Kasumi-1 (cell line): ENCODE results near the gene KLF18.
"Not testable (repeated sequence)": the region's sequence is repeated elsewhere in the genome, so short reads cannot be mapped to it uniquely, and the experiment has no call there.

Experiments
- DNase-seq, 2 experiments: peaks; one replicate each; lab custom pipeline; 2025; lab: John Stamatoyannopoulos, UW

KLF18 gene

DNA sequence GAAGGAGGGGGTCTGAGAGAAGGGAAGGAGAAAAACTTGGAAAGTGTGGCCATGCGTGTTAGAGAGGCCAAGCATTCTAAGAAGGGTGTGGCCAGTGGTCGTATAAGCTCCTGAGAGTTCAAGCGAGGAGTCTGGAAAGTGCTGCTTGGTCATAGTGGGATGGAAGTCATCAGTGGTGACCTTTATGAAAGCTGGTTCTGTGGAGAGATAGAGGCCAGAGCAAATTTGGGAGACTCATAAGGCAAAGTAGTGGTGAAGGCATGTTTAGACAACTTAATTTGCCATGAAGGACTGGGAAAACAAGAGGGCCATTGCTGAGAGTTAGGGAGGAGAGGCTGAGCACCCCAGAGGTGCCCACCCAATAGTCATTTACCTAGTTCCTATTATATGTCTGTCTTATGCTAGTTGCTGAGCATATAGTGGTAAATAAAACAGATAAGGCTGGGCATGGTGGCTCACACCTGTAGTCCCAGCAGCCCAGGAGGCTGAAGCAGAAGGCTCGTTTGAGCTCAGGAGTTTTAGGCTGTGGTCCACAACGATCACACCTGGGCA, 21.0 kb downstream of the KLF18 start:
- no peak for DNase-seq

DNA sequence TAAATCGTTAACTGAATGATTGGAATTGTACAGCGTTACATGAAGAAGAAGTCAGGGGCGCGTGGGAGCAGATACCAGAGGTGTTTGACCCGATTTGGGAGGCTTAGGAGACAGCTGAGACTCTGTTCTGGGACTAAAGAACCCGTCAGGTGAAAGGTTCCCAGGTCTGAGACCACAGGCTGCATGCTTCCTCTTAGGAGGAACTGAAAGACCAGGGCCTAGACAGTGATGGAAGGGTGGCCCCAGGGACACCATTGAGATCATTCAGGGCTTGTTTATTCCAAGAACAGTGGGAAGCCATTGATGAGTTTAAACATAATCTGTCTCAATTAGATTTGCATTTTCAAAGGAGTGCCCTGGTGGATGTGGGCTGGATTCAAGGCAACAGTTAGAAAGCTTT, 21.9 kb downstream of the KLF18 start:
- DNase-seq, result no peak

- no peak for DNase-seq
Observed at GRCh38 chr1:44118682-44119081, 22.7 kb downstream of the KLF18 start, which contains the start of gene KLF17. Gene KLF17 (plus strand): TSS chr1:44118821. CDS start chr1:44118908, 87 bp downstream.

GRCh38 chr1:44117272-44117671, 24.2 kb downstream of the KLF18 start:
- DNase-seq, result not testable (repeated sequence)

GRCh38 chr1:44114098-44114497, 27.3 kb downstream of the KLF18 start:
- no peak for DNase-seq

GRCh38 chr1:44113095-44113609, 28.3 kb downstream of the KLF18 start:
- no peak for DNase-seq

- DNase-seq, result no peak
Observed at GRCh38 chr1:44112486-44112885, 28.9 kb downstream of the KLF18 start.

GRCh38 chr1:44111861-44112260, 29.6 kb downstream of the KLF18 start:
- no peak for DNase-seq

- DNase-seq, result no peak
Observed at GRCh38 chr1:44110916-44111315, 30.5 kb downstream of the KLF18 start.

DNA sequence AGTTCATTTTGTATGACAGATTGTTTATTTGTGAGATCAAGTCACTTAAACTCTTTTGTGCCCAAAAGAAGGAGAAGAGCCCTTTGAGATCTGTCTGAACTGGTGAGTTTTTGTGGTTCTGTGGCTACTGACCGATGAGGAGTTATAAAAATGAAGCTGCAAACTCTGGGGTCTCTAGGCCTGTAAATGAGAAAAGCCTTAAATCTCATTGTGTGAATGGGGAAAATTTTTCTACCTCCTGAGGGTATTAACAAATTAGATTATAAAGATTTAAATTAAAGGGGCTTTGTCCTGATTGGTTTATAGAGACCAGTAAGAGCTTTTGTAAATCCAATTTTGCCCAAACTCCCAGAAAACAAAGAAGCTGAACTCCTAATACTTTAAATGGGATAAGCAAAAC, 32.5 kb downstream of the KLF18 start:
- DNase-seq, result no peak

DNA sequence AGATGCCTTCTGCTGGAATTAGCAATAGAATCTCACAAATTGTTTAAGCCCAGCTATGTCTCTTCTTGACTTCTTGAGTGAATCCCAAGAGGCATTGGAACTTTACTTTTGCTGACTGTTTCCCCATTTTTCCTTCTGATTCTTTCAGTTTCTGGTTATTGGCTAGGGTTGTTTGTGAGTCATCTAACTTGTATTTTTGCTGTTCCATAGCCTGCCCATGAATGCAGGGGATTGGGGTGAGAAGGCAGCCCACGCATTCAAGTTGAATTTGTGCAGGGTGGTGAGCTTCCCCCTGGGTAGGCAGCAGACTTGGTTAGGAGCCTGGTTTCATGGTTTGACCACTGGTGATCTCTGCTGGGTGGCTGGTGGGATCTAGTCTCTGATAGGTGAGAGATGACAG, 33.2 kb downstream of the KLF18 start:
- DNase-seq, result no peak

DNA sequence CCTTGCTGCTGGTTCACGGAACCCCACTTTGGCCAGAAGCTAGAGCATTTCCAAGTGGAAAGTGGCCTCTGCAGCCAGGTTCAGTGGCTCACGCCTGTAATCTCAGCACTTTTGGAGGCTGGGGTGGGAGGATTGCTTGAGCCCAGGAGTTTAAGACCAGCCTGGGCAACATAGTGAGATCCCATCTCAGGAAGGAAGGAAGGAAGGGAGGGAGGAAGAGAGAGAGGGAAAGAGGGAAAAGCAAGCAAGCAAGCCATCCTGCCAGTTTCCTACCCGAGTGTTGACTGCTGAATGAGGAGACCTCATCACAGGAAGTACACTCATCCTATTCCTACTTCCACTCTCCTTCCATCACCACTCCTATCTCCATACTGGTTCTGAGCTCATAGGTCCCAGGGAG, 35.6 kb downstream of the KLF18 start:
- DNase-seq, result no peak

- no peak for DNase-seq
Observed at GRCh38 chr1:44103270-44104131, 37.9 kb downstream of the KLF18 start.

- DNase-seq, result no peak
Observed at GRCh38 chr1:44101328-44101727, 40.1 kb downstream of the KLF18 start.

- DNase-seq, result no peak
Observed at GRCh38 chr1:44100183-44100868, 41.1 kb downstream of the KLF18 start.

DNA sequence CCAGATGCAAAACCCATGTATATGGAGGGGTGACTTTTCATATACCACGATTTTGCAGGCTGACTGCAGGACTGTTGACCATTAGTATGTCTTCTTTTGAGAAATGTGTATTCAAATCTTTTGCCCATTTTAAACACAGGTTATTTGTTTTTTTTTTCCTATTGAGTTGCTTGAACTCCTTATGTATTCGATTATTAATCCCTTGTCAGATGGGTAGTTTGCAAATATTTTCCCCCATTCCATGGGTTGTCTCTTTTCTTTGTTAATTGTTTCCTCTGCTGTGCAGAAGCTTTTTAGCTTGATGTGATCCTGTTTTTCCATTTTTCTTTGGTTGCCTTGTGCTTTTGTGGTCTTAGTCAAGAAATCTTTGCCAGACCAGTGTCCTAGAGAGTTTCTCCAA, 47.4 kb downstream of the KLF18 start:
- no peak for DNase-seq

- DNase-seq, result no peak
Observed at GRCh38 chr1:44090429-44091252, 50.8 kb downstream of the KLF18 start.

DNA sequence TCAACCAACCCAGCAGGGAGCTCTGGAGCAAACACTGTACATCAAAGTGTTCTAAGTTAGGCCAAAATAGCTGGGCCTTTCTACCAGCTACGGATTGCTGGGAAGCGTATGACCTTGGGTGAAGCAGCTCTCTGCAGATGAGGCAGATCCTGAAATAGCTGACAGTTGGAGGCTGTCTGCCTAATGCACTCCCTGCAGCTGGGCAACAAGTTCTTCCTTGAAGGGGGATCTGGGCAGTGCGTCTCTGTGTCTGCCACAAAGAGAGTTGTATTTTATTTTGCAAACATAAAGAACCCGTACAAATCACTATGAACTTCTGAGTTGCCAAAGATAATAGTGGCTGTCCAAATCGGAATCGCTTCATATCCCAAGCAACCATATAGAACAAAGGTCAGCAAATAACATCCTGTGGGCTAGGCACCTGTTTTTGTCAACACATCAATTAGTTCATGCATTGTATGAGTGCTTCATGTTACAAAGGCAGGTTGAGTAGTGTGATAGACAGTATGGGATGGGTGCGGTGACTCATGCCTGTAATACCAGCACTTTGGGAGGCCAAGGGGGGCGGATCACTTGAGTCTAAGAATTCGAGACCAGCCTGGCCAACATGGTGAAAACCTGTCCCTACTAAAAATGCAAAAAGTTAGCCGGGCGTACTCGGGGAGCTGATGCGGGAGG, 51.9 kb downstream of the KLF18 start:
- DNase-seq, result no peak
